Muscle layer of duodenum (tissue), 2 donors: ENCODE measurements around the gene NQO2.
"Not testable (repeated sequence)": the region's sequence is repeated elsewhere in the genome, so short reads cannot be mapped to it uniquely, and the experiment has no call there.

ENCODE experiments used
- H3K27ac ChIP-seq: one replicate; pipeline ENCODE4 v1.7.0; 2013; ENCODE audit warnings: mild to moderate bottlenecking, low read length
- H3K27me3 ChIP-seq: one replicate; pipeline ENCODE4 v1.7.0; 2013; ENCODE audit warnings: low read depth, mild to moderate bottlenecking, control low read depth, low read length
- H3K36me3 ChIP-seq, 2 donors: one replicate each; pipeline ENCODE4 v1.7.0; 2013; ENCODE audit warnings: low read length in 2 of 2, control low read depth in 1 of 2, mild to moderate bottlenecking in 1 of 2; ENCODE audit not compliant: insufficient read depth in 2 of 2, control insufficient read depth in 1 of 2
- H3K4me1 ChIP-seq, 2 donors: one replicate each; pipeline ENCODE4 v1.7.0; 2013; ENCODE audit warnings: low read length in 2 of 2, mild to moderate bottlenecking in 2 of 2, control low read depth in 1 of 2, moderate library complexity in 1 of 2; ENCODE audit not compliant: insufficient read depth in 2 of 2, control insufficient read depth in 1 of 2
- H3K4me3 ChIP-seq, 2 donors: one replicate each; pipeline ENCODE4 v1.7.0; 2013; ENCODE audit warnings: low read length in 2 of 2, low read depth in 1 of 2, mild to moderate bottlenecking in 1 of 2
- H3K9me3 ChIP-seq, 2 donors: one replicate each; pipeline ENCODE4 v1.7.0; 2013; ENCODE audit warnings: low read length in 2 of 2, control low read depth in 1 of 2, mild to moderate bottlenecking in 1 of 2; ENCODE audit not compliant: control insufficient read depth in 1 of 2
- donor health status: healthy.

NQO2 gene

GRCh38 chr6:2970753-2971419 is 28.8 kb upstream of the NQO2 start:
- Histone ChIP-seq H3K27me3 (no peaks in the 10 kb centered on the region), H3K4me3 (peak overlapping the region; percentile 58 to 72), H3K27ac (peak overlapping the region; percentile 77), H3K9me3 (no peaks in the 10 kb centered on the region), H3K4me1 (peaks cover 4 to 27% of the 10 kb centered on the region in 2 donors), H3K36me3 (no peaks in the 10 kb centered on the region)

DNA sequence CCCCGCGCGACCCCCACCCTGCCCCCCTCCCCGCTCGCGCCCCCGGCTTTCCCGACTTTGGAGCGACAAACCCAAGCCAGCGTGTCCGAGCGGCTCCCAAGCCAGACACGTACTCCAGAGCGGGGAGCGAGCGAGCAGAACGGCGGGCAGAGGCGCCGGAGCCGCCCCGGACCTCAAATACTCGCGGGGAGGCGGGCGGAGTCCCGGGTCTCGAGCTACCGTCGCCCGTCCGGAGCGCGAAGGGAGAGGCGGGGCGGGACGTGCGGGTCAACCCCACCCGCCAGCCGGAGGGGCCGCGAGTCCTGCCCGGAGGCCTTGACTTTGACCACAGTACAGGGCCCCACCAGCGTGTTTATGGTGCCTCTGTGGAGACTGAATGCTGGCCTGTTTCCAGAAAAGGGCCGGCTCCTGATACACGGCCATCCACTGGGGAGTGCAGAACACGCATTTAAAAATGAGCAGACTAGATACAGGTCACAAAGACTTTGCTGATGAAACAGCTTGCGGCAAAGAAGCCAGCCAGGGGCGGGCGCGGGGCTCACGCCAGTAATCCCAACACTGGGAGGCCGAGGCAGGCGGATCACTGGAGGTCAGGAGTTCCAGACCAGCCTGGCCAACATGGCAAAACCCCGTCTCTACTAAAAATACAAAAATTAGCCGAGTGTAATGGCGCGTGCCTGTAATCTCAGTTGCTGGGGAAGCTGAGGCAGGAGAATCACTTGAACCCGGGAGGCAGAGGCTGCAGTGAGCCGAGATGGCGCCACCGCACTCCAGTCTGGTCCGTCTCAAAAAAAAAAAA is 28.1 kb upstream of the NQO2 start, which contains the start of gene SERPINB6:
TSS of gene SERPINB6 (minus strand) at position 148 of the 799 bp plus-strand sequence. CDS start 12,235 bp downstream, outside the sequence.
- peak within 1 kb of the TSS; percentile 65 to 72 for H3K4me3 ChIP-seq
- peaks cover 4 to 25% of the 10 kb centered on the region in 2 donors for H3K4me1 ChIP-seq
- no peaks in the 10 kb centered on the region for H3K9me3 ChIP-seq
- H3K27ac ChIP-seq: peak within 1 kb of the TSS; percentile 88
- H3K36me3 ChIP-seq: no peaks in the 10 kb centered on the region
- H3K27me3 ChIP-seq: no peaks in the 10 kb centered on the region

DNA sequence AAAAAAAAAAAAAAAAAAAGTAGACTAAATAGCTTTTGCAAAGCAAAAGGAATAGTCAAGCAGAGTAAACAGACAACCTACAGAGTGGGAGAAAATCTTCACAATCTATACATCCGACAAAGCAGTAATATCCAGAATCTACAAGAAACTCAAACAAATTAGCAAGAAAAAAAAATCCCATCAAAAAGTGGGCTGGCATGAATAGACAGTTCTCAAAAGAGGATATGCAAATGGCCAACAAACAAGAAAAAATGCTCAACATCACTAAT is 27.5 kb upstream of the NQO2 start:
- H3K4me1 ChIP-seq: peaks cover 4 to 21% of the 10 kb centered on the region in 2 donors
- not testable (repeated sequence) for H3K27me3 ChIP-seq, H3K36me3 ChIP-seq

DNA sequence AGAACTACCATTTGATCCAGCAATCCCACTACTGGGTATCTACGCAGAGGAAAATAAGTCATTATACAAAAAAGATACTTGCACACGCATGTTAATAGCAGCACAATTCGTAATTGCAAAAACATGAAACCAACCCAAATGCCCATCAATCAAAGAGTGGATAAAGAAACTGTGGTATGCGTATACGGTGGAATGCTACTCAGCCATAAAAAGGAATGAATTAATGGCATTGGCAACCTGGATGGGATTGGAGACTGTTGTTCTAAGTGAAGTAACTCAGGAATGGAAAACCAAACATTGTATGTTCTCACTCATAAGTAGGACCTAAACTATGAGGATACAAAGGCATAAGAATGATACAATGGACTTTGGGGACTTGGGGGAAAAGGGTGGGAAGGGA is 27.0 kb upstream of the NQO2 start:
- H3K4me1 ChIP-seq: peaks cover 4 to 21% of the 10 kb centered on the region in 2 donors
- not testable (repeated sequence) for H3K36me3 ChIP-seq, H3K4me3 ChIP-seq, H3K27ac ChIP-seq, H3K27me3 ChIP-seq, H3K9me3 ChIP-seq

More for the DNA sequence above, 27.5 kb upstream of the NQO2 start:
- not testable (repeated sequence) for H3K9me3 ChIP-seq
- Histone ChIP-seq H3K4me3 (peak overlapping the region; percentile 65 to 72), H3K27ac (peak overlapping the region; percentile 88)

GRCh38 chr6:2973180-2973579 is 26.5 kb upstream of the NQO2 start:
- H3K27me3 ChIP-seq, H3K36me3 ChIP-seq, H3K27ac ChIP-seq, H3K9me3 ChIP-seq, H3K4me3 ChIP-seq: not testable (repeated sequence)
- peaks cover 4 to 21% of the 10 kb centered on the region in 2 donors for H3K4me1 ChIP-seq

- Histone ChIP-seq H3K4me3 (no peak overlapping the region), H3K9me3 (no peaks in the 10 kb centered on the region), H3K27ac (no peak overlapping the region), H3K27me3 (no peaks in the 10 kb centered on the region), H3K36me3 (no peaks in the 10 kb centered on the region), H3K4me1 (peaks cover 4 to 20% of the 10 kb centered on the region in 2 donors)
Measured at GRCh38 chr6:2973676-2974075, 26.0 kb upstream of the NQO2 start.

DNA sequence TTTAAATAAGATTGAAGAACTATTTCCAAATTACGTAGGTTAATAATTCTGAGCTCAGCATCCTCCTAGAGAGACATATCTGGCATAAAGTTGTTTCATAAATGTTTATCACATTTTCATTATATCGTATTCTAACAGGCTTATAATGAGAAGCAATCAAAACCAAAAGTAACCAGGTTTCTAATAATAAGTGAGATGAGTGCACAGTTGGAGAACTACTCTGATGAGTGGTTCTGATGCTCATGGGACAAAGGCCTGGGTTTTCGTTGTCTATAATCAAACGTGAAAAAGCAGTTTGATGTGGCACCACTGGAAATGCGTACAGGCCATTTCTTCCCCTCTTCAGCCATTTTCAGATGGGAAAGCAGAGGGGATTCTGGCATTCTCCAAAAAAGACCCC is 23.6 kb upstream of the NQO2 start:
- no peaks in the 10 kb centered on the region for H3K27me3 ChIP-seq
- H3K27ac ChIP-seq: no peak overlapping the region
- H3K36me3 ChIP-seq: no peaks in the 10 kb centered on the region
- H3K4me1 ChIP-seq: peaks cover 8 to 12% of the 10 kb centered on the region in 2 donors
- no peak overlapping the region for H3K4me3 ChIP-seq
- no peaks in the 10 kb centered on the region for H3K9me3 ChIP-seq

DNA sequence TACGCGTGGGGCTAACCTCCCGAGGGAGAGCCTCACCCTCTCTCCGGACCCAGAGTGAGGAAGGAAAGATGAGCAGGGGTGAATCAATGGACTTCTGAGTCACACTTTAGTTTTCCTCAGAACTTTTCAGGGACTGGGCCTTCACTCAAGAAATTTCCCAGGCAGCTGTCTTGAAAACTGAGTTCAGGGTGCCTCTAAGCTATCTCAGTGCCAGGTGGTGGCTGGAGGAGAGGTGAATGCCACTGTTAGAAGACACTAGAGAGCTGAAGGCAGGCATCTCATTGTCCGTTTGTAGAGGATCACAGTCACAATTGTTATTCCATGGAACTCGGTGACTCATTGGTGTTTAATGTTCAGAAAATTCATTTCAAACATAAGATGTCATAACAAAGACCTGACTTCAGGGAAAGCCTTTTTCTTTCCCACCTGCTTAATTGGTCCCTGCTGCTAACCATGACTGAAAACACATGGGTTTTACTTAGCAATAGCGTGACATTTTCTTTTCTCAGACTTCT is 23.1 kb upstream of the NQO2 start:
- H3K27ac ChIP-seq: peak overlapping the region; percentile 25
- peaks cover 14 to 18% of the 10 kb centered on the region in 2 donors for H3K4me1 ChIP-seq
- H3K4me3 ChIP-seq: no peak overlapping the region
- H3K36me3 ChIP-seq: no peaks in the 10 kb centered on the region
- no peaks in the 10 kb centered on the region for H3K9me3 ChIP-seq
- H3K27me3 ChIP-seq: no peaks in the 10 kb centered on the region

DNA sequence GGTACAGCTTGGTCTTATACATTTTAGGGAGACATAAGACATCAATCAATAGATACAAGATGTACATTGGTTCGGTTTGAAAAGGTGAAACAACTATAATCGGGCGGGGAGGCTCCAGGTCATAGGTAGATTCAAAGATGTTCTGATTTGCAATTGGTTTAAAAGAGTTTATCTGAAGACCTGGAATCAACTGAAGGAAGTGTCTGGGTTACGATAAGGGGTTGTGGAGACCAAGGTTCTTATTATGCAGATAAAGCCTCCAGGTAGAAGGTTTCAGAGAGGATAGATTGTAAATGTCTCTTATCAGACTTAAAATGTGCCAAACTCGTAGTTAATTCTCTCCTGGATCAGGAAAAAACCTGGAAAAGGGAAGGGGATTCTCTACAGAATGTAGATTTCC is 22.4 kb upstream of the NQO2 start:
- Histone ChIP-seq H3K9me3 (no peaks in the 10 kb centered on the region), H3K4me3 (no peak overlapping the region), H3K4me1 (peaks cover 16 to 22% of the 10 kb centered on the region in 2 donors), H3K27me3 (no peaks in the 10 kb centered on the region), H3K36me3 (no peaks in the 10 kb centered on the region), H3K27ac (no peak overlapping the region)

GRCh38 chr6:2977799-2978590 is 21.7 kb upstream of the NQO2 start:
- H3K4me1 ChIP-seq: peaks cover 19 to 23% of the 10 kb centered on the region in 2 donors
- H3K36me3 ChIP-seq: no peaks in the 10 kb centered on the region
- H3K27ac ChIP-seq: peak overlapping the region; percentile 52
- no peaks in the 10 kb centered on the region for H3K9me3 ChIP-seq
- H3K4me3 ChIP-seq: no peak overlapping the region
- no peaks in the 10 kb centered on the region for H3K27me3 ChIP-seq

- H3K9me3 ChIP-seq: no peaks in the 10 kb centered on the region
- no peaks in the 10 kb centered on the region for H3K36me3 ChIP-seq
- no peak overlapping the region for H3K4me3 ChIP-seq
- no peak overlapping the region for H3K27ac ChIP-seq
- H3K27me3 ChIP-seq: no peaks in the 10 kb centered on the region
- peaks cover 19 to 23% of the 10 kb centered on the region in 2 donors for H3K4me1 ChIP-seq
Measured at GRCh38 chr6:2978923-2979322, 20.8 kb upstream of the NQO2 start.
